ENCODE data around the gene HSPA8.

HSPA8 gene

DNA sequence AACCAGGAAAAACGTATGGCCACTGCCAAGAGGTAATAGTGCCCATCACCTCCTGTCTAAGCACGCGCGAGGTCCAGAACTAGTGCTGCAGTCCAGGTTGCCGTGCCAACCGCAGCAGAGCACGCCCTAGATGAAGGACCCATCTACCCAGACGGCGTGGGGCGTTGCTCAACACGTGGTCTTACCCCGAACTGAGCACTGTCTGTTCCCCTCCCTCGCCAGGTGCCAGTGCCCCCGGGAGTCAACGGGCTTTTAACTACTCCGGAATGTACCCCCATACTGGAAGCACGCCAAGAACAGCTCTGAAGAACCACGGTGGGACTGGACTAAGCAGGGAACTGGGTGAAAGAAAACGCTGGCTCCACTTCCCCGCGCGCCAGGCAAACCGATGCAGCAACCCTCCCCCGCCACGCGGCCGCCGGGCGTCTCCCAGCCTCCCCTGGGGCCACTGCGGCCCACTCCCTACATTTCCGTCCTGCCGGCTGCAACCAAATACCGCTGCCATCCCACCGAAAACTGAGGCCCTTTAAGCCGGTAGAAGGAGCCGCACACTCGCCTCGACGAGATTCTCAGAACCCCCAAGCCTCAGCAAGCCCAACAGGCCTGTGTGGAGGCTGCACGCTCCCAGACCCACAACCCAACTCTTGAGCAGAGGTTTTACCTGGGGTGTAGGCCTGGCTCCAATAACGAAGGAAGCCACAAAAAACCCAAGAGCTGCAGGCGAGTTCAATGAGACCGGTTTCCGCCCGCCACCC, at the start of gene HSPA8:
TSS of gene HSPA8 (minus strand) at position 734 of the 755 bp plus-strand sequence. CDS start 812 bp downstream, outside the sequence.
- peaks cover 58% of the 10 kb centered on the region for H3K36me3 Mint-ChIP-seq (ENCODE audit: low read depth)

DNA sequence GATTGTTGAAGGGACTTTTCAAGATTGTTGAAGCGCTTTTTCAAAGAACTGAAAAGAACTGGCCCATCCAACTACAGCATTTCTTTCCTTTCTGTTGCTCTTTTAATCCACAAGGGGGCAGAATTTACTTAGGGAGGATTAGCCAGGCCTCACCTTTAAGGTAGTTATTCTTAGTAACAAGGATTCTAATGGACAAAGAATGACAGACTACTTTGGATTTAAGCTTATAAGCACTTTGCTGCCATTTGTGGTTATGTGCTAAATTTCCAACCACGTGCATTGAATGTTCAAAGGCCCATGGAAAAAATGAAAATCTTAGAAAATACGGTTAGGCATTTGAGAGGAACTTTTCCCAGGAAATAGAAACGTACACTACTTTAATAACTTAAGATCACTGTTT, 49.5 kb upstream of the HSPA8 start:
- H3K9me3 Mint-ChIP-seq, result peaks cover 3% of the 10 kb centered on the region
- TF ChIP-seq, protein P1, sequence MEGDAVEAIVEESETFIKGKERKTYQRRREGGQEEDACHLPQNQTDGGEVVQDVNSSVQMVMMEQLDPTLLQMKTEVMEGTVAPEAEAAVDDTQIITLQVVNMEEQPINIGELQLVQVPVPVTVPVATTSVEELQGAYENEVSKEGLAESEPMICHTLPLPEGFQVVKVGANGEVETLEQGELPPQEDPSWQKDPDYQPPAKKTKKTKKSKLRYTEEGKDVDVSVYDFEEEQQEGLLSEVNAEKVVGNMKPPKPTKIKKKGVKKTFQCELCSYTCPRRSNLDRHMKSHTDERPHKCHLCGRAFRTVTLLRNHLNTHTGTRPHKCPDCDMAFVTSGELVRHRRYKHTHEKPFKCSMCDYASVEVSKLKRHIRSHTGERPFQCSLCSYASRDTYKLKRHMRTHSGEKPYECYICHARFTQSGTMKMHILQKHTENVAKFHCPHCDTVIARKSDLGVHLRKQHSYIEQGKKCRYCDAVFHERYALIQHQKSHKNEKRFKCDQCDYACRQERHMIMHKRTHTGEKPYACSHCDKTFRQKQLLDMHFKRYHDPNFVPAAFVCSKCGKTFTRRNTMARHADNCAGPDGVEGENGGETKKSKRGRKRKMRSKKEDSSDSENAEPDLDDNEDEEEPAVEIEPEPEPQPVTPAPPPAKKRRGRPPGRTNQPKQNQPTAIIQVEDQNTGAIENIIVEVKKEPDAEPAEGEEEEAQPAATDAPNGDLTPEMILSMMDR (IDR thresholded peaks at IDR 0.05; ENCODE audit: unreplicated experiment in 3 of 3), result peak; percentile 64 to 80 (median 67)
- no peaks in the 10 kb centered on the region for H3K27me3 Mint-ChIP-seq (ENCODE audit: low read depth)
- peaks cover 14% of the 10 kb centered on the region for H3K4me1 Mint-ChIP-seq
- peaks cover 3% of the 10 kb centered on the region for H3K36me3 Mint-ChIP-seq (ENCODE audit: low read depth)
- H3K27ac Mint-ChIP-seq, result peak overlapping the region in 1 of 3 experiments; percentile 18
- no peak overlapping the region for H3K4me3 Mint-ChIP-seq

More for the DNA sequence above, at the start of gene HSPA8:
- Mint-ChIP-seq H3K27me3 (ENCODE audit: low read depth) (no peaks in the 10 kb centered on the region), H3K9me3 (no peaks in the 10 kb centered on the region), H3K4me1 (peaks cover 73% of the 10 kb centered on the region), H3K4me3 (peak within 1 kb of the TSS; percentile 98 to 99 (median 99)), H3K27ac (peak within 1 kb of the TSS; percentile 100)
- TF ChIP-seq, protein P1 (IDR thresholded peaks at IDR 0.05; ENCODE audit: unreplicated experiment in 3 of 3), result no peak

DNA sequence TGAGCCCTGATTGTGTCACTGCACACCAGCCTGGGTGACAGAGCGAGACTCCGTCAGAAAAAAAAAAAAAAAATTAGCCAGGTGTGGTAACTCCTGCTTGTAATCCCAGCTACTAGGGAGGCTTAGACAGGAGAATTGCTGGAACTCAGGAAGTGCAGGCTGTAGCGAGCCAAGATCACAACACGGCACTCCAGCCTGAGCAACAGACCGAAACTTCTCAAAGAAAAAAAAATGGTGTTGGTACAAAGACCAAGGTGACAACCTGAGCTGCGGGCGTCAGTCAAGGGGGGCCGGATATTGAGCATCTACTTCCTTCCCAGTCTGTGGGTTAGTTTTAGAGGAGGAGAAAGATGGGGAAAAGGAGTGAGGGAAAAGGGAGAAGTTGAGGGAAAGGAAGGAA, 48.5 kb upstream of the HSPA8 start:
- Mint-ChIP-seq H3K27me3 (ENCODE audit: low read depth) (no peaks in the 10 kb centered on the region), H3K4me3 (no peak overlapping the region), H3K9me3 (no peaks in the 10 kb centered on the region), H3K4me1 (peaks cover 21% of the 10 kb centered on the region), H3K36me3 (ENCODE audit: low read depth) (no peaks in the 10 kb centered on the region), H3K27ac (peak overlapping the region in 1 of 3 experiments; percentile 20)
- TF ChIP-seq, protein P1 (IDR thresholded peaks at IDR 0.05; ENCODE audit: unreplicated experiment in 3 of 3), result no peak

DNA sequence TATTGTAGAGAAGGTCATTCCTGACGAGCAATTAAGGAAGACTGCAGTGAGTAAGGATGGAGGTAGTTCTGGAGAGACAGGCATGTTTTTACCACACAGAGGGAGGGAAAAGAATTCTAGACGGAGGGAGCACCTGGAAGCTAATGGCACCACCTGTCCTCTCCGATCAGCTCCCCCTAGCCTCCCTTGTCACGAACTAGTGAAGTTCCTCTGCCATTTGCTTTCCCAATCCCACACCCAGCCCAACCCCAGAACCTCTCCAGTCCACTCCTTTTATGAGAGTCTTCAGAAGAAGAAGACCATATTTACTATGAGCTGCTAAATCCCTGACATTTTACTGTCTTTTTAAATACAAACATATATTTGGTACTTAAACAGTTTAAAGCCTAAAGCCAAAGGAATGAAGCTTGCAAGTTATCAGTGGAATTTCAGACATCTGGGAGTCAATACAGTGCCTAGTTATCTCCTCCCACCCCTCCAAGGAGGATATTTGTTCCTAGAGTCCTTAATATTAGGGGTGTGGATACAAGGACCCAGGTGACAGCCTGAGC, 46.1 kb upstream of the HSPA8 start:
- peak overlapping the region in 1 of 3 experiments; percentile 33 for H3K27ac Mint-ChIP-seq
- no peak overlapping the region for H3K4me3 Mint-ChIP-seq
- TF ChIP-seq, protein P1 (IDR thresholded peaks at IDR 0.05; ENCODE audit: unreplicated experiment in 3 of 3), result no peak
- H3K27me3 Mint-ChIP-seq (ENCODE audit: low read depth), result no peaks in the 10 kb centered on the region
- no peaks in the 10 kb centered on the region for H3K36me3 Mint-ChIP-seq (ENCODE audit: low read depth)
- H3K9me3 Mint-ChIP-seq, result no peaks in the 10 kb centered on the region
- H3K4me1 Mint-ChIP-seq, result peaks cover 27% of the 10 kb centered on the region

DNA sequence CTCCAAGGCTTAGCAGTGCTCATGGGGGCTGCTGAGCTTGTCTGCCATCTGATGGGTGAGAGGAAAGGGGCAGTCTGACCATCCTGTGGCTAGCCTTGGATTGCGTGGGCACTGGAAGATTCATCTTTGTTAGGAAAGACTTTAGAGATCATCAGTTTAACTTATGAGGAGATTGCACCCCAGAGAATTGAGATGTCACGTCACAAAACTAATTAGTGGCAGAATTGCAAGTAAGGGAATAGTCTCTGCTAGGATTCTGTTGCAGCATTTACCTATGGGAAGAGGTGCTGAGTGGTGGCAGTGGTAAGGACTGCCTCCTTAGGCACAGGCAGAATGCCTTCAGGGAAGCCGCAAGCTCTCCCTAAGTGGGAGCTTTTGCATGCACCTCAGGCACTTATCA, 42.8 kb upstream of the HSPA8 start:
- Mint-ChIP-seq H3K9me3 (no peaks in the 10 kb centered on the region), H3K27me3 (ENCODE audit: low read depth) (peaks cover 4% of the 10 kb centered on the region), H3K4me3 (no peak overlapping the region), H3K4me1 (peaks cover 46% of the 10 kb centered on the region), H3K36me3 (ENCODE audit: low read depth) (no peaks in the 10 kb centered on the region), H3K27ac (no peak overlapping the region)
- TF ChIP-seq, protein P1 (IDR thresholded peaks at IDR 0.05; ENCODE audit: unreplicated experiment in 3 of 3), result no peak

Data from nephron (organoid).